GM19438 (cell line): Measurements from ENCODE around the gene BTG4.
A peak's percentile ranks its signal among the peaks of the same experiment; 100 is the strongest.

Source experiments
- ATAC-seq: cut with Tn5 transposase; IDR thresholded peaks from one replicate; pipeline ENCODE4 v1.9.1; 2021; ENCODE audit warnings: low read depth; ENCODE audit not compliant: unreplicated experiment

BTG4 gene

DNA sequence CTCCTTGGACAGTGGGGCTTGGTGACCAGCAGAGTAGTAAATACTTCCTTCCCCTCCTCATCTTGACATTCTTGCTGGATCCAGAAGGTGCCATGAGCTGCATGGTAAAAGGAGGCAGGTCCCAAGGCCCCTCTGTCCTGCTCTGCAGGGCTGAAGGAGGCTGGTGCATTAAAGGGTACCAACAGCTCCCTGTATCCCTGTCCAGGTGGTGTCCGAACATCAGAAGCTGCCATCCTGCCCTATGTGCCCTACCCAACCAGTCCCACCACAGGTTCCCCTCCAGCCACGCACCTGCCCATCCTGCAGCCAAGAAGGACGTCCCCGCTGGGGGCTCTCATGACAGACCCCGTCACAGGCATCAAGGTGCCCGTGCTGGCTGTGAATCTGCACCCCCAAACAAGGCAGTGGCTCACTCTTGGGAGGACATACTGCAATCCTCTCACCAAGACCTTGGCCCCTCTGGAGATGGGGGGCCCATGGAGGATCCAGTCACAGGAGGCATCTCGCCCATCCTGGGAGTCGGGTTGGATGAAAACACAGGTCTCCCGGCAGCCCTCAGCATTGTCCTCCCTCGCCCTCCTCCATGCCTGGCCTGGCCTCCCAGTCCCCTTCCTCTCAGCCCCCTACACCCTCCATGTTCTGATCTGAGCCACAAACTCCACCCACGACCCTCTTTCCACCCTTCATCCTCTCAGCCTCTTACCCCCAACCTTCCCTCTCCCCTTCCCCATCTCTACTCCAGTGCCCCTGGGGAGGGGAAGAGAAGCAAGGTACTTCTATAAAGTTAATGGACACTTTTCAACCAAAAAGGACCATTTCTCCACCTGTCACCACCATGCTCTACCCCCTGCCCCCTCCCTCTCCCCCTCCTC, 55.1 kb downstream of the BTG4 start:
- no peak for ATAC-seq

DNA sequence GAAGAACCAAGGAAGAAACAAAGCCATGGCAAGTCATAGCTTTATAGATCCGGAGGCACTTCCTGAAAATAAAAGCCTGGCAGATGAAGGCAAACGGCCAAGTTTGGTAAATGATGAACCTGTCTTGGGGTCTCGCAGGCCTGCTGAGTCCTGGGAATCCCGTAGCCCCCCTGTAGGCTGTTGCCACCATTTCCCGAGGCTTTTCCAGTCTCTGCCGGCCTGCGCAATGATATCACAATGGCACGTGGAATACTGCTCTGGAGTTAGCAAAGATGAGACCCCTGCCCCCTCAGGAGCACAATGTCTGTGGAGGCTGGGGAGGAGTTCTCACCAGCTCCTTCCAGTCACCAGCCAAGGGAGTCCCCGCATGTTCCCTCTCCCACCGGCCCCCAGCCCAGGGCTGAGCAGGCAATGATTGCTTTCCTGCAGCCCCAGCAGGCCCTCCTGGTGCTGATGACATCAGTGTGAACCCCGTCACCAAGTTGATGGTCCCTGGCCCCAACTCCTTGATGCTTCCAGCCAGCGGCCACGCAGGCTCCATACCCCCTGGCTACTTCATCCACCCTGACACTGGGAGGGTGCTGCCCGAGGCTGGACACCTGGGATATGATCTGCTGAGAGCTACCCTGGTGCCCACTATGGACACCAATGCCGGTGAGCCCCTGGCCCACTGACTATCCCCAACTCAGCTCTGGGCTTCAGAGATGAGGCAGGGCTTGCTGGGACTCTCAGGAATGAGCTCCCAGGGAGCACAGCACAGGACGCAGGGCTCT, 55.9 kb downstream of the BTG4 start:
- ATAC-seq = no peak

DNA sequence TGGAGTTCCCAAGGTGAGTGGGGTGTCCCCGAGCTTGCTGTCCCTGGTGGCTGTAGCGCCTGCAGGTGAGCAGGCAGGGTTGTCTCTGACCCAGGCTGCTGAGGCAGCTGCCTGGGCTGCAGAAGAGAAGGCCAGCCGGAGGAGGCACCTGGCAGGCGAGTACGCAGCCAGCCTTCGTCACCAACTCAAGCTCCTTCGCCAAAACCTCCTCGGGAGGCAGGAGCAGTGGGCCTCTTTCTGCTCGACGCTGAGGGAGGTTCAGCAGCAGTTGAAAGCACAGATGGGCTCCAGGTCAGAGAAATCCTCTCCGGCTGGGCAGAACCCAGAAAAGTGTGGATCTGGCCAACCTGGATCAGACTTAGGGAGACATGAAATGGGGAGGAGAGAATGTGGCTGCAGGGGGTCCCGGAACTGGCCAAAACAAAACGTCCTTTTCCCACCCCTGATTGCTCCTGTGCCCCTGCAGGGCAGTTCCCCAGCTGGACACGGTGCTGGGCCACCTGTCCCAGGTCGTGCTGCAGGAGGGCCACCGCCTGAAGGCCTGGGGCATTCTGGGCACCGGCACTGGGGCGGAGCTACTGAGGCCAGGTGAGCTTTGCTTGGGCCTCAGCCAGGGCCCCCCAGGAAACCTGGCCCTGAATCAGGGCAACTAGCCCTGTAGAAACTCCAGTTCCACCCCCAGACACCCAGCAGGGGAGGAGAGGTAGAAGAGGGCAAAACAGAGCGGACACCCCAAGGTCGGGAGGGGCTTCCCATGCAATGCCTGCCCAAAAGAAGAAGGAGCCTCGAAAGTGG, 56.7 kb downstream of the BTG4 start:
- no peak for ATAC-seq

DNA sequence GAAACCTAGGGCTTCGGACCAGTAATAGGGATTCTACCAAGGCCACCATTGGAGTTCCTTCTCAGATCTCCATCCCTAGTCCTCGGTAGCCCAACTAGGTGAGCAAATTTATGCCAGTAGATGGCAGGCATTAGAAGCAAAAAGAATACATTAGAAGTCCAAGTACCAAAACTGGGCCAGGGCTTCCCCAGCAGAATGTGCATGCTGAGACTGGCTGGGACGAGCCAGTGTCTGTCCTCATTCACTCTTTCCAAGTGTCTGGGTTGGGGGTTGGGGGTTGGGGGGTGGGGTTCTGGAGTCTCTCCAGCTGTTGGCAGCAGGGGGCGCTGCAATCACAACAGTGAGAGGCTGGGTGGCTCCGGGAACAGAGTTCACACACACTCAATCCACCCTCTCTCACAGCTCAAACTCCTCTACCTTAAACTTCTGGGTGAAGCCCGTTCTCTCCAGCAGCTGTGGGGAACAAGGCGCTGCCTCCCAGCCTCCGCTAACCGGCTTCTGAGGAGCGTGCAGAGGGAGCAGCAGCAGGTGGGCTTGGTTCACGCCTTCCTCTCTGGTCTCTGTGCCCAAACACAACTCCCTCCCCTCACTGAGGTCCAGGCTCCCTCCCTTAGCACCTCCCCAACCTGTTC, 57.5 kb downstream of the BTG4 start:
- no peak for ATAC-seq

DNA sequence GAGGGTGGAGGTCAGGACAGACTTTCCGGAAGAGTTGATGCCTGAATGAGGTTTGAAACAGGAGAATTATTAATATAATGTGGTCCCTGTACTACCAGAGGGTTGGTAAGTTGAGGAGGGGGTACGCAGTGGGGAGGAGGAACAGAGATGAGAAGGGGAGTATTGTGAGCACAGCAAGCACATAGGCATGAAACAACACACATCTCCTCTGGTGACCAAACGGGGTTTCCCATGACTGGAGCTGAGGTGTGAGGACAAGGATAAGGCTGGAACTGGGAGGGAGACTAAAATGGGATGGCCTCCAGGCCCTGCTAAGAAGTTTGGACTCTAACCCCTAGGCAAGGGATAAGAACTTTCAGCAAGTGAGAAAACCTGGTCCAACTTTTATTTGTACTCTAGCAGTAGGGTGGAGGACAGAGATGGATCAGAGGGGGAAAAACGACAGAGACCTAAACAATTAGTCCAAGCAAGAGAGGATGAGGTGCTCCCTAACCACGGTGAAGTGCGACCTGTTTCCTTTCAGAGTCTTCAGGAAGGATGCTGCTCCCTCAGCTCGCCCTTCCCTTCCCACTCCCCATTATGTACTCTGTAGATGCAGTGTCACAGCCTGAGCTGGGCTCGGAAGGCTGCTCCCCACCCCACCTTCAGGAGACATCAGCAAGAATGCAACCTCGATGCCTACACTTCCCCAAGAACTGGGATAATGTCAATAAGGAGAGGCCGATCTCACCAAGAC, 59.2 kb downstream of the BTG4 start:
- ATAC-seq = no peak

DNA sequence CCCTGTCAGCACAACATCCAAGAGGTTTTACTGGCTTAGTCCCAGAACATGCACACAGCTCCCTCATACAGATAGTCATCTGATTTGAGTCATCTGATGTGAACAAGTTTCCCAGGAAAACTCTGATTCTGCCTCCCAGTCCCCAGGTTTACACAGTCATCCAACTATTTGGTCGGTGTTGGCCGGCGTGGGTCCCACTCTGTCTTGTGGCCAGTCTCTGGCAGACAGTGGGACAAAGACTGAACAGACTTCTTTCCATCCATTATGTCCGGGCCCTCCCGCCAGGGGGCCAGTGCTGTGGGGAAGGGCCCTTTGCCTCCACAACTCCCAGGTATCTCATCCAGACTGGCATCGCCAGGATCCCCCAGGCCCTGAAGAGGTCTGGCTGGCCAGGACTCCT, 60.0 kb downstream of the BTG4 start:
- no peak for ATAC-seq

DNA sequence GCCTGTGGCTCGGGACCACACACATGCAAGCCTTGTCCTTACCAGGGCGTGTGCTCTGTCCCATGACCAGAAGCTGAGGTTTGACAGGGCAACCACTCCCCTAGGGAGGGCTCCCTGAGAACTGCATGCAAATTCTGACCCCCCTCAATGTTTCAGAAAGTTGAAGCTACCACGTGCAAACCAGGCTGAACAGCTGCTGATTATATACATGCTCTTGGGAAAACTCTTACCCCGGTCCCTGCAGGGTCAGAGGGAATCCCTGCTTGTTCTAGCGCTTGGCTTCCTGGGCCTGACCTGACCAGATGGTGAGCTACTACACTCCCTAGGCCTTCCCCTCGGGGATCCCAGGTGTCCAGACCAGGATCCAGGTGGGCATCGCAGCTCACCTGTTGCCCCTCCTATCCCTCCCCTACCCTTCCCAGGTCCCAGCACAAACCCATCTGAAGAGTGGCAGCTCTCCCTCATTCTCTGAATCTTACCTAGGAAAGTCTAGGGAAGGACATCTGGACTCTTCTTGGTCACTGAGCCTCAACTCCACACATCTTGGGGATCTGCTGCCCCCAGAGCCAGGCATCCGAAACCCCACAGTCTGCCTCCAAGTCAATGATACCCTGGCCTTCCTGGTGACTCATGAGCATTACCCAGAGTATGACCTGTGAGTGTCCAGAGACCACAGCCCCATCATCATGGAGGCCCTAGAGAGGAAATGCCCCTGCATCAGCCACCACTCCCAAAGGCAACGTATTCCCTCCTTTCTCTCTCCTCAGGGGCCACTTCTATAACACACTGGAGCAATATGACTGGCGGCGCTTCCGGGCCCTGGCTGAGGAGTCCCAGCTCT, 61.5 kb downstream of the BTG4 start:
- ATAC-seq = peak; percentile 85

DNA sequence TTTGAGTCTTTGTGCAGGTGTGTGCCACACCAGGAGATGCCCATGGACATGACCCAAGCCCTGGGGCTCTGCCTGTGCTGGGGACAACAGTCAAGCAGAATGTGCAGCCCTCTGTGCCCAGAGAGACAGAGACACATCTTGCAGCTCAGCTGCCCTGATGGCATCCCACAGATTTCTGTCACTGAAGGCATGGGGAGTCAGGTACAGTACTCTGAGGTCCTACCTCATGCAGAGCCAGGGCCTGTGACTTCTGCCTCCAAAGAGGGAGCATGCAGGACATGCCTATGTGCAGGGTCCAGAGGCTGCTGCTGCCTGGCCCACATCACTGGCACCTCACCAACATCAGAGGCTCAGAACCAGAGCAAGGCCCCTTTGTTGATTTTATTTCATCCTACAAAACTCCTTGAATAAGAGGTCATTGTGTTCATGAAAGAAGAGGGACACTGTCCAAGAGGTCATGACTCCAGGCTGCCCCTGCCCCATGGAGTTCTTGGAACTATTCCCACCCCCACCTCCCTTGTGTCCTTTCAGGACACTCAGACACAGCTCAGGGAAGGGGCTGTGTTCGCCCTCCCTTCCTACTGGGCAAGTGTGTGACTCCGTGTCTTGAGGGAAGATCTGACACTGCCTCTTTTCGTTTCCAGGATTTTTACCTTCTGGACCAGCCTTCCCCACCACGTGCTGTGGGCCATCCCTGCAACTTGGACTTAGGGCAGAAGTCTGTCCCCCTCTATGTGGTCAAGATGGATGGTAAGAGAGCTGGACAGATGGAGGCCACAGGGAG, 62.3 kb downstream of the BTG4 start:
- ATAC-seq = peak; percentile 2

DNA sequence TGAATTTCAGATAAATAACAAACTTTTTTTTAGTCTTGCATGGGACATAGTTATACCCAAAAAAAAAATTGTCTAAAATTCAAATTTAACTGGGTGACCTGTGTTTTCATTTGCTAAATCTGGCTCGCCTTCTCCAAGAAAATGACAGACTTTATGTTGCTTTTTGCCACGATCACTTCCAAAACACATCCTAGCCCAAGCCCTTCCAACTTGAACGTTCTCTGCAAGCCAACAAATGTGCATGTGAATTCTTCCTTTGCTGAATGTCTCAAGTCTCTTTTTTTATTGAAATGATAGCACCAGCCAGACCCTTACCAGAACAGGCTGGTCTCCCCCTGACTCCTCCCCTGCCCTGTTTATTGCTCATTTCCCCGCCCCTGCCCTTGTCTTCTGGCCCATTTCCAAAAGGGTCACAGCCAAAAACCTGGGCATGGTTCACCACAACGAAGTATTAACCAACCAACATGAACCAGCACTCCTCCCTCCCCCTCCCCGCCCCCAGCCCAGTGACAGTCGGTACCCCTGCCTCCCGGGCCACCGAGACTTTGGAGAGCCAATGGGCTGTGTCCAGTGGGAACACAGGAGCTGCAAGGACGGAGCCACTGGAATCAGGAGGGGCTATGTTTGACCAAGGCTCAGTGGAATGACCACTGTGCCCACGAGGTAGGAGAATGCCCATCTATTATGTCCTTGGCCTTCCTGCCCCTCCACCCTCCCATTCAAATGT, 63.2 kb downstream of the BTG4 start:
- ATAC-seq = no peak

DNA sequence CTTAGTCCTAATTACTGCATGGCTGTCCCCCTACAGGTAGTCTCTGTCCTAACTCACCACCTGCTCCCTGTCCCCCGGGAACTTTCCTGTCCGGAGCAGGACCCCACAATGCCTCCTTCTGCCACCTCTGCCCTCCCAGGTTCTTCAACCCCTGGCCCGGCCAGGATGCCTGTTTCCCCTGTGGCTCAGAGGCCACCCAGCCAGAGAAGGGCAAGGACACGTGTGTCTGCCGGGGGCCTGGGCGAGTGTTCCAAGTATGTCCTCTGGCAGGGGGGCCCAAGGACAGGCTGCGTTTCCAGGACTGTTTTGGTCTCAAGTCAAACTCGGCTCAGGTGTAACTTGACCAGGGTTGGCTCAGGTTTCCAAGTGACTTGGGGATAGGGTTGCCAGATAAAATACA, 63.8 kb downstream of the BTG4 start:
- ATAC-seq = no peak

DNA sequence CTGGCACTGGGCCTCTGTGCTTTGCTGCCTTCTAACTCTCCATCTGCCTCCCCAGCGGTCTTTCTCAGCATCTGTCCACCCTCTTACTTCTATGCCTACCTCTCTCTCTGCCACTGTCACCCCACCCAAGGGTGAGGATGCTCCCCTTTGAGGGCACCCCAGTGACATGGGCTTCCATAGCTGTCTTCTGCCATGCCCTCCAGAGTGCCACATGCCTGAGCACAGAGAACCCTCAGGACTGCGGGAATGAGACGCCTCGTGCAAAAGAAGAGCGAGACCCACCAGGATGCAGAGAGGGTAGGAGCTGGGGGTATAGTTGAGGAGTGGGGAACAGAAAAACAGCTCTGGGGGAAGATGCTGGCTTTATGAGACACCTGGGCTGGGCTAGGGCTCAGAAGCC, 64.3 kb downstream of the BTG4 start:
- ATAC-seq = no peak

DNA sequence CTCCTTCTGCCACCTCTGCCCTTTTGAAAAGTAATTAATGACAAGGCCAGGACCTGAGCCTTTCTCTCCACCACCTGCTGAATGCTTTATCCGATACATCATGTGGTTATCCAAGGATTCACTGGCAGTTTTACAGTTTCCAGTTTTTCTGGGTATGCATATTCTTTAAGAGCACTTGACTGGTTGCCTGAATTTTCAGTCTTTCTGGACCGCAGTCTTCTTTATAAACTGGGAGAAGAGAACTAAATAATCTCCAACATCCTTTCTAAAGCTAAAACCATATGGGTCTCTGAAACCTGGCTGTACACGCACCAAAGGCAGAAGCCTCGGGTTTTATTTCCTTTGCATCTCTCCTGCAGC, 65.1 kb downstream of the BTG4 start:
- ATAC-seq = no peak

DNA sequence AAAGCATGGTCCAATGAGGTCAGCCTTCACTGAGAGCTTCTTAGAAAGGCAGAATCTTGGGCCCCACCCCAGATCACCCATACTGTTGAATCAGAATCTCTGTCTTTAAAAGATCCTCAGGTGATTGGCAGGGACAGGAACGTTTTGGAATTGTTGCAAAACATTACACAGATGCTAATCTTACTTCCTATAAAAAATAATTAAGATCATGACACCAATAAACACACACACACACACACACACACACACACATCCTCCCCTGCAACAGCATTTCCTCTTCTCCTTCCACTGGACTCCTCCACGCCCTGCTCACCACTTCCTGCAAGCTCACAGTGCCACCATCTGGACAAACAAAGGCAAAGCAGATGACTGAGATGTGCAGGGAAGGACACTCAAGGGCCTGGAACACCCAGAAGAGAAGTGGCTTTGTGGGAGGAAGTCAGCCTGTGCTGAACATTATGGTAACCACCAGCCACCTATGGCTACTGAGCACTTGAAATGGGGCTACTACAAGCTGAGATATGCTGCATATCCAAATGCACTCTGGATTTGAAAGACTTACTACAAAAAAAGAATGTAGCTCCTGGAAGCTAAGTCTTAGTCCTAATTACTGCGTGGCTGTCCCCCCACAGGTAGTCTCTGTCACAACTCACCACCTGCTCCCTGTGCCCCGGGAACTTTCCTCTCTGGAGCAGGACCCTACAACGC, 65.6 kb downstream of the BTG4 start:
- ATAC-seq = peak; percentile 78

DNA sequence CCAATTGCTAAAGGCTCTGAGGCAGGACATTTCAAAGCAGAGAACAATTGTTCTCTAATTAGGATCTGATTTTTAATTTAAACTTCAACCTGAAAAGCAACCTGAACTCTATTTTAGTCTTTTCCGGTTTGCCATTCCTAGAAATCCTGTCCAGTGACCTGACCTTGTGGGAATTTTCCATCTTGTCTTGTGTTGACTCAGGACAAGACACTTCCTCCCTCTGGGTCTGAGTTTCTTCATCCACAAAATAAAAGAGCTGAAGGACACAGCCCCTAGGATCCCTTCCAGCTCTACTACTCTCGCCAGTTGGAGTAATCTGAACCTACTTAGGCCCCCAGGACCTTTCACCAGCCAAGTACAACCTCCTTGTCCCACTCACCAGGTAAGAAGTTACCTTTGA, 66.6 kb downstream of the BTG4 start:
- ATAC-seq = no peak
